Measurements from ENCODE around the gene CD4. TPM values are rescaled to one million over a fixed set of nuclear protein-coding genes. Genes with fewer than 3 reads are reported as not detected.

CD4 gene
- total RNA-seq, 1 experiment from 2014 or later = not detected

DNA sequence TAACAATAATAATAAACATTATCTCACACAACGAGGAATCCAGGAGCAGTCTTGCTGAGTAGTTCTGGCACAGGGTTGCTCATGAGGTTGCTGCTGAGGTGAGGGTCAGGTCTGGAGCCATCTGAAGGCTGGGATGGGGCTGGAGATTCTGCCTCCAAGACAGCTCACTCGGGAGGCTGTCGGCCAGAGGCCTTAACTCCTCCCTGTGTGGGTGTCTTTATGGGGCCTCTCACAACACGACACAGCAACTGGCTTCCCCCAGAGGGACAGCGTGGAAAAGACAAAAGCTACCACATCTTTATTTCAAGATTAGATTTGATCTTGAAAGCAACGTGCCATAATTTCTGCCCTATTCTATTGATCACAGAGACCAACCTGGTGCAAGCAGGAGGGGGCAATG is 7.2 kb upstream of the CD4 start:
- POLR2A ChIA-PET = interaction anchor here (6.0 kb wide), 1 partner anchor 29 kb away, joined by 27 read pairs; the partner anchor contains the start of gene MLF2
- intact Hi-C loops (cut with micrococcal nuclease) = no loop called here
- Mint-ChIP-seq H3K27me3 (ENCODE audit: insufficient read depth, unreplicated experiment) (no peaks in the 10 kb centered on the region), H3K4me1 (ENCODE audit: insufficient read depth, unreplicated experiment) (peaks cover 10% of the 10 kb centered on the region), H3K4me3 (ENCODE audit: unreplicated experiment) (no peak overlapping the region), H3K27ac (ENCODE audit: low read depth, unreplicated experiment) (no peak overlapping the region), H3K36me3 (ENCODE audit: insufficient read depth, unreplicated experiment) (no peaks in the 10 kb centered on the region), H3K9me3 (ENCODE audit: unreplicated experiment) (no peaks in the 10 kb centered on the region)
- BruUV-seq (replicated peaks) = no TSS peak
- no peak for DNase-seq (ENCODE audit: unreplicated experiment)
- CTCF ChIA-PET = interaction anchor here (0.6 to 7.4 kb wide), 7 partner anchors 11 to 558 kb away, joined by 3 to 110 read pairs (median 3); partner anchors contain the start of gene MLF2
- TF ChIP-seq, protein P1, sequence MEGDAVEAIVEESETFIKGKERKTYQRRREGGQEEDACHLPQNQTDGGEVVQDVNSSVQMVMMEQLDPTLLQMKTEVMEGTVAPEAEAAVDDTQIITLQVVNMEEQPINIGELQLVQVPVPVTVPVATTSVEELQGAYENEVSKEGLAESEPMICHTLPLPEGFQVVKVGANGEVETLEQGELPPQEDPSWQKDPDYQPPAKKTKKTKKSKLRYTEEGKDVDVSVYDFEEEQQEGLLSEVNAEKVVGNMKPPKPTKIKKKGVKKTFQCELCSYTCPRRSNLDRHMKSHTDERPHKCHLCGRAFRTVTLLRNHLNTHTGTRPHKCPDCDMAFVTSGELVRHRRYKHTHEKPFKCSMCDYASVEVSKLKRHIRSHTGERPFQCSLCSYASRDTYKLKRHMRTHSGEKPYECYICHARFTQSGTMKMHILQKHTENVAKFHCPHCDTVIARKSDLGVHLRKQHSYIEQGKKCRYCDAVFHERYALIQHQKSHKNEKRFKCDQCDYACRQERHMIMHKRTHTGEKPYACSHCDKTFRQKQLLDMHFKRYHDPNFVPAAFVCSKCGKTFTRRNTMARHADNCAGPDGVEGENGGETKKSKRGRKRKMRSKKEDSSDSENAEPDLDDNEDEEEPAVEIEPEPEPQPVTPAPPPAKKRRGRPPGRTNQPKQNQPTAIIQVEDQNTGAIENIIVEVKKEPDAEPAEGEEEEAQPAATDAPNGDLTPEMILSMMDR (IDR thresholded peaks at IDR 0.05; ENCODE audit: unreplicated experiment) = no peak

DNA sequence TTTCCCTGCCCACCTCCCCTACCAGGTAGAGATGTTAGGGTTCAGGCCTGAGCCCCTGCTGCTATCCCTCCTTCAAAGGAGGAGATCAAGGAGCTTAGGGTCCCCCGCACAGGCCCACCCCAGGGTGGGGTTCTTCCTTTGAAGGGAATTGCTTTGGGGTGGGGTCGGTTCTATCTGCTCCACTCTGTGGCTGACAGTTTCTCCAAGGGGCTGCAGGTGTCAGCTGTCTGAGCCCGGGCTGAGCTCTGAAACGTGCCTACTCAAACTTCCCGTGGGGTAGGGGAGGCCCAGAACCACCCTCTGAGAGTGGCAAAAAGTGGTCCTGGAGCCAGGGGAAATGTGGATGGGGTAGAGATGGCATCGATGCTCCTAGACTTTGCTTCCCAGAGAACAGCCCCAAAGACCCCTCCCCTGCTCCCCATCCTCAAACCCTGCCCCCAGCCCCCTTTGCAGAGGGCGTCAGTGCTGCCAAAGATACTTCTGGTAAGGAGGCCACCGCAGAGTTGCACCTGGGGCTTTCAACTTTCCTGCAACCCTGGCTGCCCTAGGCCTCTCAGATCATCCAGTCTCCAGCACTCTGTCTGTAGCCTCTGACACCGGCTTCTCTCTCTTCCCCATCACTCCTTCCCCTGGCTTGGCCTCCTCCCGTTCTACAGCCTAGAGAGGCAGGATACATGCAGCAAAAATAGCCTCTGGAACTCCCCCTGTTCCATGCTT is 6.3 kb upstream of the CD4 start:
- no peak for DNase-seq (ENCODE audit: unreplicated experiment)
- H3K36me3 Mint-ChIP-seq (ENCODE audit: insufficient read depth, unreplicated experiment) = no peaks in the 10 kb centered on the region
- no peak overlapping the region for H3K4me3 Mint-ChIP-seq (ENCODE audit: unreplicated experiment)
- H3K4me1 Mint-ChIP-seq (ENCODE audit: insufficient read depth, unreplicated experiment) = peaks cover 10% of the 10 kb centered on the region
- ChIA-PET CTCF (interaction anchor here (0.6 to 7.4 kb wide), 8 partner anchors 12 to 87 kb away, joined by 3 to 110 read pairs (median 4); partner anchors contain the start of genes MLF2 and PTMS), POLR2A (interaction anchor here (6.0 kb wide), 1 partner anchor 30 kb away, joined by 27 read pairs; the partner anchor contains the start of gene MLF2)
- intact Hi-C loops (cut with micrococcal nuclease) = no loop called here
- H3K27me3 Mint-ChIP-seq (ENCODE audit: insufficient read depth, unreplicated experiment) = no peaks in the 10 kb centered on the region
- no peaks in the 10 kb centered on the region for H3K9me3 Mint-ChIP-seq (ENCODE audit: unreplicated experiment)
- H3K27ac Mint-ChIP-seq (ENCODE audit: low read depth, unreplicated experiment) = no peak overlapping the region
- no TSS peak for BruUV-seq (replicated peaks)
- TF ChIP-seq, protein P1 (IDR thresholded peaks at IDR 0.05; ENCODE audit: unreplicated experiment) = no peak

DNA sequence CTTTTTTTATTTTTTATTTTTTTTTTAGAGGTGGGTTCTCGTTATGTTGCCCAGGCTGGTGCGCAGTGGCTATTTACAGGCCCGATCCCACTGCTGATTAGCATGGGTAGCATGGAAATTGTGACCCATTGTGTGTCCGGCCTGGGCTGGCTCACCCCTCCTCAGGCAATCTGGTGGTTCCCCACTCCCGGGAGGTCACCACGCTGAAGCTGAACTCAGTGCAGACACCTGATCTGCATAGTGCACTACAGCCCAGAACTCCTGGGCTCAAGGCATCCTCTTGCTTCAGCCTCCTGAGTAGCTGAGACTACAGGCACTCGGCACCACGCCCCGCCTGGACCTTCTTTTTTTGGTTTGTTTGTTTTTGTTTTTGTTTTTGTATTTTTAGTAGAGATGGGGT is 5.5 kb upstream of the CD4 start:
- no TSS peak for BruUV-seq (replicated peaks)
- DNase-seq (ENCODE audit: unreplicated experiment) = no peak
- intact Hi-C loops (cut with micrococcal nuclease) = no loop called here
- no peaks in the 10 kb centered on the region for H3K36me3 Mint-ChIP-seq (ENCODE audit: insufficient read depth, unreplicated experiment)
- H3K4me1 Mint-ChIP-seq (ENCODE audit: insufficient read depth, unreplicated experiment) = peaks cover 3% of the 10 kb centered on the region
- TF ChIP-seq, protein P1 (IDR thresholded peaks at IDR 0.05; ENCODE audit: unreplicated experiment) = no peak
- H3K4me3 Mint-ChIP-seq (ENCODE audit: unreplicated experiment) = no peak overlapping the region
- CTCF ChIA-PET = interaction anchor here (0.6 to 1.6 kb wide), 7 partner anchors 16 to 88 kb away, joined by 3 to 12 read pairs (median 4); partner anchors contain the start of genes MLF2 and PTMS
- H3K27me3 Mint-ChIP-seq (ENCODE audit: insufficient read depth, unreplicated experiment) = no peaks in the 10 kb centered on the region
- H3K27ac Mint-ChIP-seq (ENCODE audit: low read depth, unreplicated experiment) = no peak overlapping the region
- POLR2A ChIA-PET = interaction anchor here (0.9 to 6.0 kb wide), 2 partner anchors 17 to 31 kb away, joined by 3 to 27 read pairs; partner anchors contain the start of gene MLF2
- no peaks in the 10 kb centered on the region for H3K9me3 Mint-ChIP-seq (ENCODE audit: unreplicated experiment)

DNA sequence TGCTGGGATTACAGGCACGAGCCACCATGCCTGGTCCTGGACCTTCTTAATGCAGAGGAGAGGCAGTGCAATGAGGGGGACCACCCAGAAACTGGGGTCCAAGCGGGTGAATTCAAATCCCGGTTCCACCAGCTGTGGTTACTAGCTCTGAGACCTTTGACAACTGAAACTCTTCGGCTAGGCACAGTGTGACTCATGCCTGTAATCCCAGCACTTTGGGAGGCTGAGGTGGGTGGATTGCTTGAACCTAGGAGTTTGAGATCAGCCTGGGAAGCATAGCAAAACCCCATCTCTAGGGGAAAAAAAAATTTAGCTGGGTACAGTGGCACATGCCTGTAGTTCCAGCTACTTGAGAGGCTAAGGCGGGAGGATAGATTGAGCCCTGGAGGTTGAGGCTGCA is 5.0 kb upstream of the CD4 start:
- Mint-ChIP-seq H3K4me1 (ENCODE audit: insufficient read depth, unreplicated experiment) (no peaks in the 10 kb centered on the region), H3K27ac (ENCODE audit: low read depth, unreplicated experiment) (no peak overlapping the region), H3K36me3 (ENCODE audit: insufficient read depth, unreplicated experiment) (no peaks in the 10 kb centered on the region), H3K4me3 (ENCODE audit: unreplicated experiment) (no peak overlapping the region), H3K27me3 (ENCODE audit: insufficient read depth, unreplicated experiment) (no peaks in the 10 kb centered on the region), H3K9me3 (ENCODE audit: unreplicated experiment) (no peaks in the 10 kb centered on the region)
- CTCF ChIA-PET = interaction anchor here (0.6 to 1.6 kb wide), 6 partner anchors 18 to 188 kb away, joined by 3 to 12 read pairs (median 5); partner anchors contain the start of genes MLF2 and PTMS
- POLR2A ChIA-PET = interaction anchor here (0.9 to 6.0 kb wide), 2 partner anchors 17 to 31 kb away, joined by 3 to 27 read pairs; partner anchors contain the start of gene MLF2
- DNase-seq (ENCODE audit: unreplicated experiment) = peak; percentile 20
- no TSS peak for BruUV-seq (replicated peaks)
- intact Hi-C loops (cut with micrococcal nuclease) = no loop called here
- TF ChIP-seq, protein P1 (IDR thresholded peaks at IDR 0.05; ENCODE audit: unreplicated experiment) = no peak
